K562 (cell line): ENCODE results near the gene MDM4. TPM values are rescaled to one million over a fixed set of nuclear protein-coding genes. Genes with fewer than 3 reads are reported as not detected.

Experiments
- ATAC-seq: fragments of 200-7000 bp; cut with Tn5 transposase; 3 replicates; pipeline ENCODE4 v1.9.1; 2020; ENCODE audit warnings: moderate library complexity
- BruUV-seq: library from RNA; stranded (reverse); fragments of 400-500 nt; replicated peaks from 2 replicates; lab custom pipeline; 2021; lab: Mats Ljungman, UMichigan
- CTCF ChIA-PET: fragments of 300-600 bp; formaldehyde crosslinking; extraction: SDS; loops from one replicate; lab custom pipeline; 2021; ENCODE audit warnings: low intra/inter-chr PET ratio; lab: Yijun Ruan, JAX
- POLR2A ChIA-PET: fragments of 300-600, 350-650 bp; sonication (Branson Sonifier 250); formaldehyde crosslinking; extraction: SDS; loops from one replicate; lab custom pipeline; 2021; ENCODE audit warnings: antibody characterized with exemption, inconsistent platforms; lab: Yijun Ruan, JAX
- DNase-seq, 4 experiments: peaks; one replicate each; pipeline versions ENCODE4 v3.0.0 to v3.0.0-alpha.2; 2011 to 2018; ENCODE audit warnings: low spot score in 3 of 4, mixed read lengths in 3 of 4; ENCODE audit errors: extremely low read depth in 1 of 4
- FAIRE-seq: peaks from 2 replicates; lab custom pipeline; 2011; peaks lifted over from hg19 to GRCh38; lab: Jason Lieb, UNC
- H2AFZ ChIP-seq: 2 replicates; pipeline ENCODE4 v1.6.0; 2011; ENCODE audit warnings: low read depth, low read length, control low read depth, inconsistent platforms
- H3K27ac ChIP-seq: fragments of 200-600 bp; 3 replicates; pipeline ENCODE4 v1.8.0; 2011; ENCODE audit warnings: low read depth, mild to moderate bottlenecking, control low read depth, inconsistent platforms, low read length, moderate library complexity, mixed read lengths; ENCODE audit errors: extremely low read depth
- H3K27me3 ChIP-seq, 2 experiments: fragments of 300-600 bp in 1 of 2; 2 replicates in 1 of 2; 3 replicates in 1 of 2; pipeline versions ENCODE4 v1.6.0 to v1.8.0; 2011; ENCODE audit warnings: inconsistent platforms in 2 of 2, low read length in 2 of 2, mild to moderate bottlenecking in 1 of 2, mixed read lengths in 1 of 2, moderate library complexity in 1 of 2; ENCODE audit not compliant: control insufficient read depth in 2 of 2, insufficient read depth in 2 of 2
- H3K36me3 ChIP-seq: fragments of 300-600 bp; 3 replicates; pipeline ENCODE4 v1.8.0; 2011; ENCODE audit warnings: mild to moderate bottlenecking, low read length, inconsistent platforms; ENCODE audit not compliant: control insufficient read depth, insufficient read depth
- H3K4me1 ChIP-seq, 2 experiments: fragments of 200-600 bp in 1 of 2; replicated peaks in 1 of 2; 2 replicates in 1 of 2; 3 replicates in 1 of 2; pipeline versions ENCODE4 v1.5.1 to v1.8.0; 2011; ENCODE audit warnings: inconsistent platforms in 2 of 2, low read length in 2 of 2, mild to moderate bottlenecking in 1 of 2, mixed read lengths in 1 of 2, moderate library complexity in 1 of 2; ENCODE audit not compliant: control insufficient read depth in 2 of 2, insufficient read depth in 2 of 2
- H3K4me2 ChIP-seq: 2 replicates; pipeline ENCODE4 v1.6.1; 2011; ENCODE audit warnings: low read length, control low read depth, inconsistent platforms, mixed read lengths; ENCODE audit not compliant: insufficient read depth
- H3K4me3 ChIP-seq: fragments of 200-600 bp; sonication (generic), shearing (Covaris generic); 2 replicates; pipeline ENCODE4 v1.5.1; 2016; ENCODE audit warnings: control low read depth, inconsistent platforms
- H3K79me2 ChIP-seq: fragments of 200-600 bp; 3 replicates; pipeline ENCODE4 v1.8.0; 2011; ENCODE audit warnings: low read length, inconsistent platforms; ENCODE audit not compliant: control insufficient read depth, insufficient read depth
- H3K9ac ChIP-seq, 2 experiments: 2 replicates each; pipeline versions ENCODE4 v1.6.0 to v1.6.1; 2011; ENCODE audit warnings: low read depth in 2 of 2, low read length in 2 of 2, control low read depth in 1 of 2, inconsistent platforms in 1 of 2, mild to moderate bottlenecking in 1 of 2, mixed read lengths in 1 of 2; ENCODE audit not compliant: insufficient read depth in 1 of 2
- H3K9me1 ChIP-seq: one replicate; pipeline ENCODE4 v1.6.0; 2011; ENCODE audit warnings: inconsistent platforms, mild to moderate bottlenecking, low read length, moderate library complexity; ENCODE audit not compliant: control insufficient read depth, insufficient read depth
- H3K9me3 ChIP-seq: replicated peaks from 2 replicates; pipeline ENCODE4 v1.5.1; 2011; ENCODE audit warnings: low read depth, low read length, inconsistent platforms; ENCODE audit not compliant: control insufficient read depth, insufficient read depth
- H4K20me1 ChIP-seq: replicated peaks from 2 replicates; pipeline ENCODE4 v1.6.1; 2011; ENCODE audit warnings: low read length, inconsistent platforms, mixed read lengths; ENCODE audit not compliant: control insufficient read depth, insufficient read depth
- BRD4 ChIP-seq: fragments of 200-600 bp; sonication (generic); IDR thresholded peaks from 2 replicates; pipeline ENCODE4 v1.6.1; 2017; ENCODE audit warnings: inconsistent platforms
- ELF4 ChIP-seq: fragments of 450-650 bp; formaldehyde crosslinking; IDR thresholded peaks from 2 replicates; pipeline ENCODE4 v1.4.0; 2022; ENCODE audit warnings: missing genetic modification characterization
- HIVEP1 ChIP-seq: fragments of 250-450 bp; sonication (Bioruptor Pico); IDR thresholded peaks from 2 replicates; pipeline ENCODE4 v1.4.0; 2020; ENCODE audit warnings: mild to moderate bottlenecking
- SMC3 ChIP-seq: conservative IDR thresholded peaks from 2 replicates; pipeline ENCODE4 v1.6.1; 2011; ENCODE audit warnings: low read depth, low read length, improper control_type of control experiment; ENCODE audit not compliant: insufficient read depth
- SUPT5H ChIP-seq: fragments of 450-650 bp; IDR thresholded peaks from 2 replicates; pipeline ENCODE4 v1.6.1; 2016
- ZNF140 ChIP-seq: fragments of 250-450 bp; sonication (Bioruptor Pico); IDR thresholded peaks from 2 replicates; pipeline ENCODE4 v1.8.0; 2021; ENCODE audit warnings: moderate library complexity, mild to moderate bottlenecking, inconsistent platforms
- ZNF668 ChIP-seq: fragments of 250-450 bp; sonication (Bioruptor Pico); IDR thresholded peaks from 2 replicates; pipeline ENCODE4 v1.8.0; 2022; ENCODE audit warnings: mild to moderate bottlenecking, inconsistent platforms
- WGBS: fragments of 100-300 bp; shearing (Covaris generic); methylation state at CpG from one replicate; pipeline ENCODE4 v1.1.6; 2016; ENCODE audit warnings: low coverage, mixed read lengths; ENCODE audit not compliant: insufficient coverage; ENCODE audit errors: missing lambda C conversion rate; 5-methylcytosine and 5-hydroxymethylcytosine counted together
- in situ Hi-C: fragments of 300-500 bp; cut with MboI; formaldehyde crosslinking; loops from 4 replicates; pipeline ENCODE4 v1.15.0; 2018; ENCODE audit warnings: inconsistent platforms, mixed read lengths
- intact Hi-C: fragments of 100-400 bp; cut with micrococcal nuclease; formaldehyde crosslinking; loops from 2 replicates; pipeline ENCODE4 v1.14.2; 2022
- polyA plus RNA-seq, 8 experiments: library from polyadenylated mRNA; depleted of rRNA in 4 of 8; stranded (reverse) in 5 of 8; unstranded in 3 of 8; fragments of >200 nt; fragmentation: Nextera tagmentation in 2 of 8; fragmentation: Illumina TruSeq in 1 of 8; extraction: Ambion mirVana in 2 of 8; extraction: Trizol in 1 of 8; gene quantifications; 2 replicates each; pipeline versions ENCODE4 v1.2.1 to v1.2.3, GENCODE V29; 2011 to 2014; ENCODE audit warnings: inconsistent platforms in 1 of 8, missing spikeins in 1 of 8
- total RNA-seq, 7 experiments: library from RNA; depleted of rRNA in 6 of 7; stranded (reverse); fragments of >200 nt in 6 of 7; fragmentation: Illumina TruSeq in 2 of 7; extraction: Trizol in 2 of 7; gene quantifications; 2 replicates each; pipeline versions ENCODE4 v1.2.1 to v1.2.3, GENCODE V29; 2011 to 2021; ENCODE audit warnings: low replicate concordance in 1 of 7
- TF ChIP-seq, protein P1 (sequence below): fragments of 450-650 bp; IDR thresholded peaks from 2 replicates; pipeline ENCODE4 v1.6.1; 2014; ENCODE audit warnings: low read depth, mild to moderate bottlenecking, moderate library complexity, borderline replicate concordance
- TF ChIP-seq, protein P2 (sequence below): fragments of 450-650 bp; IDR thresholded peaks from 2 replicates; pipeline ENCODE4 v1.6.1; 2016; ENCODE audit warnings: low read depth, mild to moderate bottlenecking, moderate library complexity
- TF ChIP-seq, protein P3 (sequence below): fragments of 200-800 bp; sonication (Bioruptor generic); IDR thresholded peaks from 2 replicates; pipeline ENCODE4 v1.6.1; 2017; ENCODE audit warnings: missing genetic modification characterization, missing compliant biosample characterization

The MDM4 gene
- total and polyA plus RNA-seq, 9 of the 15 experiments (the other 6 are each of a cell fraction or from before 2014, with no cell fraction given): 3.3 to 61.7 (median 21.2) TPM

DNA sequence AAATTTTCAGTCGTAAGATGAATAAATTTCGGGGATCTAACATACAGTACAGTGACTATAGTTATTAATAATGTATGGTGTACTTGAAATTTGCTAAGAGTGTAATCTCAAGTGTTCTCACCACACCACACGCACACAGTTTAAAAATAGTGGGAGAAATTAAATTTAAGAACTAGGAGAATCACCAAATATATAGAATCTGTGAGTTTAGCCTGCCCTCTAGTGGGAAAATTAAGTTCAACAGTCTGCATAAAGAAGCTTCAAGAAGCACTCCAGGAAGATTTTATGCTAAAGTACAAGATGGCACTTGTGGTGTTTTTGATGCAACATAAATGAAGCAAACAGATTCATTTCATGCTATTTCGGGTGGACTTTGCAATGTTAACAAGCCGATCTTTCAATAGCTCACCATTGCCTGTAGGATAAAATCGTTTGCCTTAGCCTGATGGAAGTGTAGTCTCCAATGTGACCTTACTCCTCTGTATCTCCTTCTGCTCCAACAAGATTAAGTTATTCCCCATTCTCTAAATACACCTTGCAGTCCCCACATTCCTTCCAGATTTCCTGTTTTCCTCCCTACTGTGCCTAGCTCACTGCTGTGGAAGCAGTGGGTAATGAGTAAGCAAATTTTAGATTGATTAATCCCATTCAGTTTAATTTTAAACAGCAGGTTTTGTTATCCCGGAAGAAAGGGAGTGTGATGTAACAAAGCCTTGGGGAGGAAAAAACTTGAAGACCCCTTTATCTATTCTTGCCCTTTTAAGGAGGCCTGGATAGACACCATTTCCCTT is 12.9 kb upstream of the MDM4 start:
- intact Hi-C loops (loop anchor here (1.0 to 10.0 kb wide), 7 partner anchors 57 to 639 kb away; partner anchors contain the start of gene SNRPE), in situ Hi-C loops (loop anchor here (5.0 to 10.0 kb wide), 2 partner anchors 56 to 329 kb away; no protein-coding TSS in a partner anchor)
- no peak for FAIRE-seq
- Histone ChIP-seq H3K27ac (no peak overlapping the region), H3K9ac (no peak overlapping the region), H3K27me3 (peaks cover under 1 to 3% of the 10 kb centered on the region in 2 experiments; a peak in 1 of 5 replicates), H2AFZ (peak overlapping the region; percentile 42), H3K4me3 (no peak overlapping the region), H3K36me3 (no peaks in the 10 kb centered on the region), H3K4me1 (peaks cover 0 to 3% of the 10 kb centered on the region in 2 experiments; a peak in 2 of 5 replicates), H3K4me2 (no peak overlapping the region; the same call in 1 of the 2 replicates), H3K9me3 (peaks cover 2% of the 10 kb centered on the region; the same call in 1 of the 2 replicates), H4K20me1 (no peaks in the 10 kb centered on the region), H3K9me1 (no peaks in the 10 kb centered on the region), H3K79me2 (no peaks in the 10 kb centered on the region)
- BruUV-seq: no TSS peak
- WGBS: 12% methylated on average over 7 of the region's 7 CpGs
- peak; percentile 15; the same call in 2 of the 3 replicates for ATAC-seq
- CTCF ChIA-PET: interaction anchor here (0.8 to 3.7 kb wide), 11 partner anchors 22 to 342 kb away, joined by 3 to 29 read pairs (median 6); no protein-coding TSS in a partner anchor
- POLR2A ChIA-PET: interaction anchor here (0.6 to 1.4 kb wide), 11 partner anchors 9 to 275 kb away, joined by 3 to 7 read pairs (median 3); partner anchors contain the start of genes MDM4 and PIK3C2B
- peak; percentile 42 to 83 (median 56) for DNase-seq
- TF ChIP-seq, protein P1, sequence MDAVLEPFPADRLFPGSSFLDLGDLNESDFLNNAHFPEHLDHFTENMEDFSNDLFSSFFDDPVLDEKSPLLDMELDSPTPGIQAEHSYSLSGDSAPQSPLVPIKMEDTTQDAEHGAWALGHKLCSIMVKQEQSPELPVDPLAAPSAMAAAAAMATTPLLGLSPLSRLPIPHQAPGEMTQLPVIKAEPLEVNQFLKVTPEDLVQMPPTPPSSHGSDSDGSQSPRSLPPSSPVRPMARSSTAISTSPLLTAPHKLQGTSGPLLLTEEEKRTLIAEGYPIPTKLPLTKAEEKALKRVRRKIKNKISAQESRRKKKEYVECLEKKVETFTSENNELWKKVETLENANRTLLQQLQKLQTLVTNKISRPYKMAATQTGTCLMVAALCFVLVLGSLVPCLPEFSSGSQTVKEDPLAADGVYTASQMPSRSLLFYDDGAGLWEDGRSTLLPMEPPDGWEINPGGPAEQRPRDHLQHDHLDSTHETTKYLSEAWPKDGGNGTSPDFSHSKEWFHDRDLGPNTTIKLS: no peak
- no peak for TF ChIP-seq ELF4 (CRISPR knock-in tag)
- 0 out of 2 replicates have a peak, but pooled peaks have one; percentile 56 for TF ChIP-seq ZNF668 (CRISPR knock-in tag)
- TF ChIP-seq ZNF140 (CRISPR knock-in tag): no peak
- no peak for TF ChIP-seq HIVEP1 (CRISPR knock-in tag)
- TF ChIP-seq BRD4: no peak
- TF ChIP-seq, protein P2, sequence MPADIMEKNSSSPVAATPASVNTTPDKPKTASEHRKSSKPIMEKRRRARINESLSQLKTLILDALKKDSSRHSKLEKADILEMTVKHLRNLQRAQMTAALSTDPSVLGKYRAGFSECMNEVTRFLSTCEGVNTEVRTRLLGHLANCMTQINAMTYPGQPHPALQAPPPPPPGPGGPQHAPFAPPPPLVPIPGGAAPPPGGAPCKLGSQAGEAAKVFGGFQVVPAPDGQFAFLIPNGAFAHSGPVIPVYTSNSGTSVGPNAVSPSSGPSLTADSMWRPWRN: no peak
- TF ChIP-seq, protein P3, sequence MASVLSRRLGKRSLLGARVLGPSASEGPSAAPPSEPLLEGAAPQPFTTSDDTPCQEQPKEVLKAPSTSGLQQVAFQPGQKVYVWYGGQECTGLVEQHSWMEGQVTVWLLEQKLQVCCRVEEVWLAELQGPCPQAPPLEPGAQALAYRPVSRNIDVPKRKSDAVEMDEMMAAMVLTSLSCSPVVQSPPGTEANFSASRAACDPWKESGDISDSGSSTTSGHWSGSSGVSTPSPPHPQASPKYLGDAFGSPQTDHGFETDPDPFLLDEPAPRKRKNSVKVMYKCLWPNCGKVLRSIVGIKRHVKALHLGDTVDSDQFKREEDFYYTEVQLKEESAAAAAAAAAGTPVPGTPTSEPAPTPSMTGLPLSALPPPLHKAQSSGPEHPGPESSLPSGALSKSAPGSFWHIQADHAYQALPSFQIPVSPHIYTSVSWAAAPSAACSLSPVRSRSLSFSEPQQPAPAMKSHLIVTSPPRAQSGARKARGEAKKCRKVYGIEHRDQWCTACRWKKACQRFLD (CRISPR knock-in tag): no peak
- peak; percentile 64; the same call in 1 of the 2 replicates for TF ChIP-seq SMC3
- no peak for TF ChIP-seq SUPT5H
